Melanocyte of skin (primary cell): Measurements from ENCODE around the gene TINCR. TPM values are rescaled to one million over a fixed set of nuclear protein-coding genes. Genes with fewer than 3 reads are reported as not detected.

Source experiments
- small RNA-seq, 2 donors: library from RNA; depleted of rRNA; stranded (forward); fragments of <200 nt; gene quantifications; one replicate each; pipeline ENCODE3, GENCODE V24; 2012
- total RNA-seq, 2 donors: library from RNA; depleted of rRNA; stranded (reverse); fragments of >200 nt; gene quantifications; 2 replicates each; pipeline ENCODE4 v1.2.3, GENCODE V29; 2012

Gene TINCR
- under 1 TPM in 1 of 2 donors, not detected in 1; 1.00 TPM for total RNA-seq

GRCh38 chr19:5567360-5567969 lies at the start of gene TINCR:
TINCR (minus strand) TSS chr19:5567953.

Small RNA genes lying within 50 kb of the gene (small RNA-seq; reads per million reads assigned to genes)
- 0.17 to 0.29 reads per million in 2 donors for gene SNRPEP4

Other genes starting within 250 kb of the TINCR start
- gene PTPRS, start 227.1 kb downstream of the TINCR start, total RNA-seq = 100 to 1,000 TPM; 126 to 231 TPM
- gene ZNRF4, start 112.5 kb downstream of the TINCR start, total RNA-seq = not detected
- gene SAFB2, start 54.8 kb upstream of the TINCR start, total RNA-seq = 10 to 100 TPM; 24.1 to 28.0 TPM
- 10 to 100 TPM; 36.8 to 52.0 TPM for gene SAFB, start 55.1 kb upstream of the TINCR start, total RNA-seq
- 10 to 100 TPM; 22.6 to 32.3 TPM for gene MICOS13, start 112.6 kb upstream of the TINCR start, total RNA-seq
- 1 to 10 TPM; 3.0 to 7.9 TPM for gene HSD11B1L, start 113.1 kb upstream of the TINCR start, total RNA-seq
- gene RPL36, start 122.3 kb upstream of the TINCR start, total RNA-seq = 100 to 1,000 TPM; 226 to 259 TPM
- gene LONP1, start 152.2 kb upstream of the TINCR start, total RNA-seq = 100 to 1,000 TPM in 1 of 2 donors, 10 to 100 TPM in 1; 63.0 to 108 TPM
- not detected for gene CATSPERD, start 152.7 kb upstream of the TINCR start, total RNA-seq
- 1 to 10 TPM in 1 of 2 donors, under 1 TPM in 1; 0.33 to 1.4 TPM for gene PRR22, start 216.8 kb upstream of the TINCR start, total RNA-seq
- gene DUS3L, start 223.2 kb upstream of the TINCR start, total RNA-seq = 10 to 100 TPM; 45.1 to 55.9 TPM
- gene NRTN, start 237.1 kb upstream of the TINCR start, total RNA-seq = 1 to 10 TPM; 1.0 to 2.0 TPM